ENCODE measurements around the gene AUTS2.

Gene AUTS2

DNA sequence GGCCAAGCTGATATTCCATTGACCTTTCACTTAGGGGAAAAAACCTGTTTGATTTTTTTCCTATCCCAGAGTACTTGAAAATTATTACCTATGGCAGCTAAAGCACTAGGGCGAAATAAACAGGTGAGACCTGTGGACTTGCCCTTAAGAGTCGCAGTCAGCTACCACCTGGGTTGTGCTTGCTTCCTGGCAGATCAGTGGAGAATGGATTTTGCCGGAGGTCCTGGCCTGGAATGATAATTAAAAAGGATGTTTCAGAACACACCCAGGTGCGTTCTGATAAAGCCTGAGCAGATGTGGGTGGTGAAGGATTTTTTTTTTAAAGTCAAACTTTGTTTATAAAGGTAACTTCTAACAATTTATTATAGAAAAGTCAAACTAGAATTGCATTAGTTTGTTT, 59.1 kb downstream of the AUTS2 start:
- no peak for DNase-seq

DNA sequence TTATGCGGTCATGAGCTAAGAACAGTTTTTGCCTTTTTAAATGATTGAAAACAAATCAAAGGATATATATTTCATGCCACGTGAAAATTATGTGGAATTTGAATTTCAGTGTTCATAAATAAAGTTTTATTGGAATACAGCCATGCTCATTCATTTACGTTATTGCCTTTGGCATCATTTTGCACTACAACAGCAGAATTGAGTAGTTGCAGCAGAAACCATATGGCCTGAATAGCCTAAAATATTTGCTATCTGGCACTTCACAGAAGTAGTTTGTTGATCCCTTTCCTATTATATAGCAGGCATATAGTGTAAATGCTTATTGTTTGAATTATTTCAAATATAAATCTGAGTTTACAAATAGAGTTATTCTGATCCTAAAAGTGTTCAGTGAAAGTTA, 59.7 kb downstream of the AUTS2 start:
- no peak for DNase-seq

DNA sequence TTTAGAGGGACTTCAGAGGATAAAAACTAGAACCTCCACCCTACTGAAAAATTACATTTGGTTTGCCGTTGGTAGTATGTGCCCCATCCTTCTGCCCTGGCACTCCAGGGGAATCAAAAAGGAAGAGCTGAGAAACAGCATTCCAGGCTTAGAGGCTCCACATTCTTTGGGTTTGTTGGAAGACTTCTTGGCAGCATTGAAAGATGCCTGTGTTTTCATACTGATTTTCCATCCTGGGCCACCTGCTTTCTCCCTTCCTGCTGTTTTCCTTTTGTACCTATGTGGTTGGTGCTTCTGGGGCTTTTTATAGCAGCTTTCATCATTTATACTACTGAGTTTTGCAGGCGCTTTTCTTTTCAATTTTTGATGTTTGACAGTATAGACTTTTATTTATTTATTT, 61.7 kb downstream of the AUTS2 start:
- no peak for DNase-seq

GRCh38 chr7:69661342-69661741, 63.1 kb downstream of the AUTS2 start:
- no peak for DNase-seq

DNA sequence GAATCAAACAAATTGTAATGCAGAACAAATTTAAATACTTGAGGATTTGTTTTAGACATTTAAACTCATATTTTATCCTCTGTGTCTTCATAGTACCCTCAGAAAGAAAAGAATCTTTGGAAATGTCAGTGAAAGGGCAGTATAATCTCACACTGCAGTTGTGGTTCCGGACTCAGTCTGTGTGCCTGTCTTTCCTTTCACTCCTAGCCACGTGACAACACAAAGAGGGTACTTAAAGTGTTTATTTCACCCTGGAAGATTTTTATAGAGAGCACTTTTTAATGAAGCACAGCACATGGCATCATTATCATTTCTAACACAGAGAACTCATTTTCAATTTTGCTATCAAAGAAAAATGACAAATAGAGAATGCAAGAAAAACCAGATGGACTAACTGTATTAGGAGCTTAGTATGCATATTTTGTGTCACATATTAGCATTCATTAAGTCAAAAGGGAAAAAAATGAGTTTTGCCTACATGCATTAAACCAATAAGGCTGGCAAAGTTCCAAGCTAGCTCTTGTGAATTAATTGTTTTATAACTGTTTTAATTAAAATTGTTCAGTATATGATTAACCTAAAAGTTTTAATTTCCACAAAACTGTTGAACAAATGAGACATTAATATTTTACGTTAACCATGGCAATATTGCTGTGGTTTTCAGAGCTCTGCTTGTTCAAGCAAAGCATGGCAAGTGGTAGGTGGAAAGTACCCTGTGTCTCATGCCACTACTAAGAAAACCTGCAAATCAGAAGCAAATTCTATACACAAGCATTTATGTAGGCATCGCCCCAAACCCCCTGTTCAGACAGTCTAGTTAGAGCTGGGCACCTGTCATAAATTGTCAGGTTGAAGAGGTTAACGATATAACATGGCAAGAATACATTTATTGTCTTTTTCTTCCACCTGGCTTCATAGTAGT, 65.9 kb downstream of the AUTS2 start:
- DNase-seq: no peak

GRCh38 chr7:69665369-69665768, 67.1 kb downstream of the AUTS2 start:
- no peak for DNase-seq

GRCh38 chr7:69668339-69668870, 70.1 kb downstream of the AUTS2 start:
- DNase-seq: no peak

- no peak for DNase-seq
Measured at GRCh38 chr7:69670701-69671100, 72.4 kb downstream of the AUTS2 start.

GRCh38 chr7:69673074-69673473, 74.8 kb downstream of the AUTS2 start:
- DNase-seq: no peak

- DNase-seq: no peak
Measured at GRCh38 chr7:69674701-69675182, 76.5 kb downstream of the AUTS2 start.

GRCh38 chr7:69676247-69676646, 78.0 kb downstream of the AUTS2 start:
- DNase-seq: no peak

DNA sequence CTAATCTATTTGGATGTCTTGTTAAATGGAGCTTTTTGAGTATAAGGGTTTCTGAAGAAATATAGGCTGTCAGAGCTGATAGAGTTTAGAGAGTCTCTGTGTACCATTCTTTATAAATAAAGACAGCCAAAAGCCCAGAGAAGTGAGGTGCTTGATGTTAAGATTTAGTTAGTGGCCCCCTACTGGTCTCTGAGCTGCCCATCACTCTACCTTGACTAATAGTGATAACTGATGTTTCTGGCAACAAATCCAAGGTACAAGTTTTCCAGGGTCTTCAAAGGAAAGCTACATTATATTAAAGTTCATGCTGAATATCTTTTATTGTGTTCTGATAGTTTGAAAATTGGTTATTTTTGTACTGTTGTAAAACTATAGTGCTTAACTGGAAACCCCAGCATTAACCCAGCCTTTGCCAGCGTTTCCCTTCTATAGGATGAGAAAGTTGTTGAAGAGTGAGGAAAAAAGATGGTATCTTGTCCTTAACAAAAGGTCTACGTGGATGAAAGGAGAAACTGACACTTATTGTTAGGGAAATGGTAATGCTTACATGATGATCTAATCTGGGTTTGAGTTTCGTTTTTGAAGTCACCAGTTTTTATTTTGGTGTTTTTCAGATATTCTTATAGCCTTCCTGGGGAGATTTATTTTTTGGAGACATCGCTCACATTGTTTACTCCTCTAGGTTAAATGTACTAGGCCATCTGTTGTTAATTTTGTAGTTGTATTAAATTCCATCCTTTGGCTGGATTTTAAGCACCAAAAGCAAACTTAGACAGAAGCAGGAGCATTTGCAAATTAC, 79.0 kb downstream of the AUTS2 start:
- no peak for DNase-seq

DNA sequence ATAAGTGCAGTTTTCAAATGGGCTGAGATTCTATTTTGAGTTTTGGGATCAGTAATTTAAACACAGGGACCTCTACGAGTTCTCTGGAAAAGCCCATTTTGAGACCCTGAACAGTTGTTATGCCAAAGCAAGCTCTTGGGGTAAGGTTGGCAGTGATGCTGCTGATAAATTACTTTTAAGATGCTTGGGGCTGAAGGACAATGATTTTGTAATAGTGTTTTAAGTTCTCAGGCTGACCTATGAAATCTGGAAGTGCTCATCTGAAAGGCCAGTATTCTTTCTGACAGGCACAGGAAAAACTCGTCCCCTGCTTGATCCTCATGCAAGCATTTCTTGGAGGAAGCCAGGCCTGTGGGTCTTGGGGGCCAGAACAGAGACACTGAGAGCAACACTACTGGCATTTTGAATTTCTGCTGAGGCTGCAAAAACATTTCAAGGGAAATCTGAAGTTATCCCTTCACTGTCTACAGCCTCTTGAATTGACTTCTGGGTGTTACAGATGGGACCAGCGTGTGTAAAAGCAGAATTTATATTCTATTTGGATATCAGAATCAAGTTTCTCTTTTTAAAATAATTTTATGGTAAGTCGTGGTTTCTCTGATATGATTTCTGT, 79.7 kb downstream of the AUTS2 start:
- no peak for DNase-seq

- DNase-seq: no peak
Measured at GRCh38 chr7:69678494-69679187, 80.4 kb downstream of the AUTS2 start.

DNA sequence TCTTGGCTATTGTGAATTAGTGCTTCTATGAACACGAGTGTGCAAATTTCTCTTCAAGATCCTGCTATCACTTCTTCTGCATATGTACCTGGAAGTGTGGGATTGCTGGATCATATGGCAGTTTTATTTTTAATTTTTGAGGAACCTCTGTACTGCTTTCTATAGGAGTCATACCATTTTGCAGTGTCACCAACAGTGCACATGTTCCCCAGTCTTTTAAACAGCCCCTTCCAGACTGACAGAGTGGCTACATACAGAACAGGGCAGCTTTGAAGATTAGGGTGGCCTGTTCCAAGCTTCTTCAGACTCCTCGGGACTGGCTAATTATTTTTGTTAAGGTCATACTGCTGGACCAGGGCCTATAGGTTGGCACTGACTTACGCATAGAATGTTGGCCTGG, 82.9 kb downstream of the AUTS2 start:
- no peak for DNase-seq

GRCh38 chr7:69682518-69682917, 84.2 kb downstream of the AUTS2 start:
- DNase-seq: no peak

DNA sequence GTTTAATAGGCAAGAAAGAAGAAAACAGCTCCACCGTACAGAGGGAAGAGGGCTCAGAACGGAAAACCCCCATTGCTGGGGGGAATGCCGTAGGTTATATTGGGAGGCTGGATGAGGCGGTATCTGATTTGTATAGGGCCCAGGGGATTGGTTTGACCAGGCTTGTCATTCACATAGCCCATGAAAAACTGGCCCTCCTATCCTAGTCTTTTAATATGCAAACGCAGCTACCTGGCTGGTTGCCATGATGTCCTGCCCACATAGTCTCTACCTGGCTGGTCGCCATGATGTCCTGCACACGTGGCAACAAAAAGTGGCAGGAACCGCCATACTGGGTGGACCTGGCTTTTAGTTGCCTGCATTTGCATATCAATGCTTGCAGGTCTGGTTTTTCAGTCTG, 84.7 kb downstream of the AUTS2 start:
- no peak for DNase-seq

GRCh38 chr7:69684369-69685292, 86.4 kb downstream of the AUTS2 start:
- no peak for DNase-seq

DNA sequence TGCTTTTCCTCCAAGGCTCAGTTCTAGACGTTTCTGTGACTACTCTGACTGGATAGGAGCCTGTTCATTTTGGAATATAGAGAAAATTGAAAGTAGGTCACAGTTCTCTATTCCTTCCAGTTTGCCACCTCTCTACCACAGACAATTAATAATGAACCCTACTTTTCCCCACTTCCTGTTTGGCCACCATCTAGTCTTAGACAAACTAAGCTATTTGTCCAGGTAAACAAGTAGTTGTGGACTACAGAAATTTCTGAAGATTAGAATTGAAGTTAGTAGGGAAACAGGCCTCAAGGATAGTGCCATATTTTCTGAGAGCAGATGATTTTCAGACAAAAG, 87.0 kb downstream of the AUTS2 start:
- no peak for DNase-seq

GRCh38 chr7:69686366-69686765, 88.1 kb downstream of the AUTS2 start:
- no peak for DNase-seq

GRCh38 chr7:69687739-69688433, 89.6 kb downstream of the AUTS2 start:
- no peak for DNase-seq

All from T-helper 1 cell (primary cell).